RPMI7951 (cell line): Measurements from ENCODE around the gene PRSS56. TPM values are rescaled to one million over a fixed set of nuclear protein-coding genes. Genes with fewer than 3 reads are reported as not detected.
A peak's percentile ranks its signal among the peaks of the same experiment; 100 is the strongest.

ENCODE experiments used
- DNase-seq: peaks from one replicate; pipeline ENCODE4 v3.0.0-alpha.2; 2012; ENCODE audit warnings: low read depth
- total RNA-seq: library from RNA; depleted of rRNA; stranded (reverse); fragments of >200 nt; shearing (Covaris generic); gene quantifications from 2 replicates; pipeline ENCODE4 v1.2.3, GENCODE V29; 2014

The PRSS56 gene
- total RNA-seq, 1 experiment from 2014 or later = not detected

- no peak for DNase-seq
Observed at GRCh38 chr2:232502511-232502910, 17.7 kb upstream of the PRSS56 start.

- DNase-seq = peak; percentile 21
Observed at GRCh38 chr2:232502911-232503808, 17.0 kb upstream of the PRSS56 start.

- DNase-seq = no peak
Observed at GRCh38 chr2:232503809-232504323, 16.3 kb upstream of the PRSS56 start.

- no peak for DNase-seq
Observed at GRCh38 chr2:232504438-232504837, 15.8 kb upstream of the PRSS56 start.

- no peak for DNase-seq
Observed at GRCh38 chr2:232505856-232506255, 14.3 kb upstream of the PRSS56 start.

- DNase-seq = no peak
Observed at GRCh38 chr2:232506709-232507108, 13.5 kb upstream of the PRSS56 start.

GRCh38 chr2:232508251-232508650, 11.9 kb upstream of the PRSS56 start:
- no peak for DNase-seq

GRCh38 chr2:232511336-232511890, 8.8 kb upstream of the PRSS56 start:
- no peak for DNase-seq

- DNase-seq = no peak
Observed at GRCh38 chr2:232512602-232513001, 7.6 kb upstream of the PRSS56 start.

GRCh38 chr2:232513353-232513752, 6.8 kb upstream of the PRSS56 start:
- DNase-seq = no peak

GRCh38 chr2:232515639-232516038, 4.5 kb upstream of the PRSS56 start:
- no peak for DNase-seq

GRCh38 chr2:232516551-232516950, 3.6 kb upstream of the PRSS56 start:
- no peak for DNase-seq

- no peak for DNase-seq
Observed at GRCh38 chr2:232518844-232519243, 1.3 kb upstream of the PRSS56 start.

GRCh38 chr2:232520489-232520888, 301 bp downstream of the PRSS56 start:
- DNase-seq = no peak

- DNase-seq = no peak
Observed at GRCh38 chr2:232521098-232521497, 910 bp downstream of the PRSS56 start.

- DNase-seq = no peak
Observed at GRCh38 chr2:232521959-232522622, 1.9 kb downstream of the PRSS56 start.

- DNase-seq = no peak
Observed at GRCh38 chr2:232522623-232523401, 2.6 kb downstream of the PRSS56 start.

GRCh38 chr2:232523402-232523681, 3.2 kb downstream of the PRSS56 start:
- no peak for DNase-seq

- no peak for DNase-seq
Observed at GRCh38 chr2:232523682-232524597, 3.8 kb downstream of the PRSS56 start.

- no peak for DNase-seq
Observed at GRCh38 chr2:232524771-232525170, 4.6 kb downstream of the PRSS56 start.

- DNase-seq = no peak
Observed at GRCh38 chr2:232525199-232525598, 5.0 kb downstream of the PRSS56 start.
